H1 (cell line): ENCODE data around the gene ARFRP1. TPM values are rescaled to one million over a fixed set of nuclear protein-coding genes. Genes with fewer than 3 reads are reported as not detected.
"Not testable (repeated sequence)": the region's sequence is repeated elsewhere in the genome, so short reads cannot be mapped to it uniquely, and the experiment has no call there.

Source experiments
- CTCF ChIA-PET: fragments of 300-600 bp; sonication (Branson Sonifier 250); formaldehyde crosslinking; loops from one replicate; lab custom pipeline; 2021; ENCODE audit not compliant: partially characterized antibody; lab: Charles Lee
- POLR2A ChIA-PET: fragments of 300-600 bp; sonication (Branson Sonifier 250); formaldehyde crosslinking; loops from one replicate; lab custom pipeline; 2021; ENCODE audit warnings: inconsistent platforms; ENCODE audit not compliant: partially characterized antibody; lab: Charles Lee
- DNase-seq, 2 experiments: peaks; one replicate each; pipeline versions ENCODE4 v3.0.0 to v3.0.0-alpha.2; 2010 to 2022; ENCODE audit warnings: low spot score in 2 of 2, low read depth in 1 of 2, mixed read lengths in 1 of 2
- FAIRE-seq: peaks from 2 replicates; lab custom pipeline; 2011; peaks lifted over from hg19 to GRCh38; lab: Jason Lieb, UNC
- H2AFZ ChIP-seq: 2 replicates; pipeline ENCODE4 v1.8.1; 2012; ENCODE audit warnings: low read length, inconsistent platforms
- H2AK5ac ChIP-seq: 2 replicates; pipeline ENCODE4 v1.6.1; 2013; ENCODE audit warnings: low read depth, low read length
- H2BK120ac ChIP-seq: replicated peaks from 2 replicates; pipeline ENCODE3; 2013; ENCODE audit warnings: low read depth, low read length, inconsistent platforms
- H2BK12ac ChIP-seq: 2 replicates; pipeline ENCODE4 v1.6.1; 2013; ENCODE audit warnings: low read depth, low read length
- H2BK15ac ChIP-seq: 2 replicates; pipeline ENCODE4 v1.6.1; 2013; ENCODE audit warnings: low read length
- H2BK20ac ChIP-seq: 2 replicates; pipeline ENCODE4 v1.6.1; 2013; ENCODE audit warnings: low read length
- H2BK5ac ChIP-seq: 2 replicates; pipeline ENCODE4 v1.6.1; 2013; ENCODE audit warnings: low read depth, low read length
- H3K14ac ChIP-seq: 2 replicates; pipeline ENCODE4 v1.6.1; 2013; ENCODE audit warnings: inconsistent platforms; ENCODE audit not compliant: insufficient read length
- H3K18ac ChIP-seq: 2 replicates; pipeline ENCODE4 v1.6.1; 2013; ENCODE audit warnings: low read length; ENCODE audit errors: extremely low read depth
- H3K23ac ChIP-seq: 2 replicates; pipeline ENCODE4 v1.6.1; 2013; ENCODE audit warnings: inconsistent platforms; ENCODE audit not compliant: insufficient read length
- H3K23me2 ChIP-seq: 2 replicates; pipeline ENCODE4 v1.6.1; 2013; ENCODE audit warnings: low read depth, low read length
- H3K27ac ChIP-seq: 2 replicates; pipeline ENCODE4 v1.6.1; 2011; ENCODE audit warnings: low read depth, low read length, inconsistent platforms
- H3K27me3 ChIP-seq, 4 experiments: replicated peaks in 1 of 4; 1 replicate in 1 of 4; 2 replicates in 3 of 4; pipeline versions ENCODE4 v1.6.1 to v1.8.1; 2011 to 2013; ENCODE audit warnings: low read length in 3 of 4, mild to moderate bottlenecking in 3 of 4, inconsistent platforms in 2 of 4, mixed read lengths in 2 of 4, moderate library complexity in 1 of 4; ENCODE audit not compliant: control insufficient read depth in 3 of 4, insufficient read depth in 3 of 4; ENCODE audit errors: extremely low read depth in 1 of 4
- H3K36me3 ChIP-seq, 4 experiments: 2 replicates each; pipeline versions ENCODE4 v1.6.1 to v1.8.1; 2011 to 2013; ENCODE audit warnings: mild to moderate bottlenecking in 4 of 4, low read length in 3 of 4, moderate library complexity in 2 of 4, control low read depth in 1 of 4, inconsistent platforms in 1 of 4; ENCODE audit not compliant: insufficient read depth in 4 of 4, control insufficient read depth in 2 of 4
- H3K4ac ChIP-seq: replicated peaks from 2 replicates; pipeline ENCODE3; 2013; ENCODE audit warnings: low read length, low read depth, mixed read lengths, inconsistent platforms; ENCODE audit not compliant: insufficient read length
- H3K4me1 ChIP-seq, 4 experiments: replicated peaks in 1 of 4; 1 replicate in 1 of 4; 2 replicates in 3 of 4; pipeline versions ENCODE4 v1.6.1 to v1.8.1; 2011 to 2013; ENCODE audit warnings: low read length in 3 of 4, inconsistent platforms in 2 of 4, mixed read lengths in 1 of 4; ENCODE audit not compliant: insufficient read depth in 4 of 4, control insufficient read depth in 3 of 4
- H3K4me2 ChIP-seq, 2 experiments: 2 replicates each; pipeline versions ENCODE4 v1.6.1 to v1.8.1; 2011 to 2013; ENCODE audit warnings: low read depth in 2 of 2, low read length in 2 of 2, control low read depth in 1 of 2, inconsistent platforms in 1 of 2, mild to moderate bottlenecking in 1 of 2; ENCODE audit not compliant: insufficient read depth in 1 of 2
- H3K4me3 ChIP-seq, 4 experiments: fragments of 200-600, 300-600 bp in 1 of 4; sonication (generic), shearing (Covaris generic), sonication (Bioruptor Twin) in 1 of 4; 2 replicates each; pipeline versions ENCODE4 v1.5.1 to v1.8.1; 2011 to 2016; ENCODE audit warnings: low read length in 4 of 4, low read depth in 3 of 4, control low read depth in 2 of 4, inconsistent platforms in 2 of 4, mild to moderate bottlenecking in 2 of 4, mixed read lengths in 1 of 4, moderate library complexity in 1 of 4; ENCODE audit not compliant: insufficient read depth in 2 of 4; ENCODE audit errors: extremely low read depth in 1 of 4
- H3K56ac ChIP-seq: replicated peaks from 2 replicates; pipeline ENCODE3; 2013; ENCODE audit warnings: low read depth, mild to moderate bottlenecking, mixed read lengths, low read length, inconsistent platforms; ENCODE audit not compliant: insufficient read length
- H3K79me1 ChIP-seq: 2 replicates; pipeline ENCODE4 v1.6.1; 2013; ENCODE audit warnings: low read depth, low read length, control low read depth
- H3K79me2 ChIP-seq, 2 experiments: 2 replicates each; pipeline versions ENCODE4 v1.6.1 to v1.8.1; 2012 to 2013; ENCODE audit warnings: low read length in 2 of 2, mild to moderate bottlenecking in 2 of 2, inconsistent platforms in 1 of 2; ENCODE audit not compliant: insufficient read depth in 2 of 2, control insufficient read depth in 1 of 2
- H3K9ac ChIP-seq, 4 experiments: replicated peaks in 1 of 4; 1 replicate in 1 of 4; 2 replicates in 3 of 4; pipeline versions ENCODE4 v1.6.1 to v1.8.1; 2011 to 2013; ENCODE audit warnings: low read depth in 3 of 4, low read length in 3 of 4, control low read depth in 2 of 4, mild to moderate bottlenecking in 2 of 4, moderate library complexity in 2 of 4, inconsistent platforms in 1 of 4; ENCODE audit errors: extremely low read depth in 1 of 4
- H3K9me3 ChIP-seq, 2 experiments: 2 replicates each; pipeline versions ENCODE4 v1.6.1 to v1.8.1; 2012 to 2013; ENCODE audit warnings: mild to moderate bottlenecking in 2 of 2, moderate library complexity in 2 of 2, control low read depth in 1 of 2, inconsistent platforms in 1 of 2, low read depth in 1 of 2, low read length in 1 of 2, mixed read lengths in 1 of 2; ENCODE audit not compliant: insufficient read depth in 2 of 2
- H4K20me1 ChIP-seq, 2 experiments: replicated peaks in 1 of 2; 2 replicates each; pipeline versions ENCODE3 to v1.8.1; 2011 to 2013; ENCODE audit warnings: inconsistent platforms in 2 of 2, low read length in 2 of 2, mild to moderate bottlenecking in 1 of 2; ENCODE audit not compliant: insufficient read depth in 2 of 2, control insufficient read depth in 1 of 2
- H4K5ac ChIP-seq: 2 replicates; pipeline ENCODE4 v1.6.1; 2013; ENCODE audit warnings: low read length, low read depth, mixed read lengths, inconsistent platforms; ENCODE audit not compliant: insufficient read length
- H4K8ac ChIP-seq: 2 replicates; pipeline ENCODE4 v1.8.0; 2013; ENCODE audit warnings: mild to moderate bottlenecking, moderate library complexity, low read length, inconsistent platforms; ENCODE audit not compliant: insufficient read depth; ENCODE audit errors: extremely low read depth
- H4K91ac ChIP-seq: replicated peaks from 2 replicates; pipeline ENCODE3; 2013; ENCODE audit warnings: low read length, mixed read lengths, inconsistent platforms; ENCODE audit not compliant: insufficient read length
- EP300 ChIP-seq, 2 experiments: IDR thresholded peaks; 1 replicate in 1 of 2; 2 replicates in 1 of 2; pipeline ENCODE4 v1.6.1; 2011 to 2012; ENCODE audit warnings: low read depth in 2 of 2, low read length in 2 of 2, mild to moderate bottlenecking in 2 of 2, borderline replicate concordance in 1 of 2, inconsistent platforms in 1 of 2, moderate library complexity in 1 of 2
- SP1 ChIP-seq: IDR thresholded peaks from 2 replicates; pipeline ENCODE4 v1.6.1; 2011; ENCODE audit warnings: low read depth, low read length
- TAF7 ChIP-seq: optimal IDR thresholded peaks from 2 replicates; pipeline ENCODE3; 2011; ENCODE audit warnings: low read depth, mild to moderate bottlenecking, inconsistent platforms, low read length, moderate library complexity, borderline replicate concordance
- WGBS, 2 experiments: shearing (Covaris generic) in 1 of 2; methylation state at CpG; one replicate each; pipeline versions ENCODE4 v1.1.6 to v1.1.7; 2013 to 2015; ENCODE audit warnings: low lambda C conversion rate in 2 of 2, mixed read lengths in 2 of 2, inconsistent platforms in 1 of 2, low coverage in 1 of 2, missing lambda C conversion rate in 1 of 2; ENCODE audit not compliant: insufficient replicate concordance in 2 of 2, insufficient coverage in 1 of 2, insufficient read length in 1 of 2; ENCODE audit errors: extremely low coverage in 1 of 2, missing lambda C conversion rate in 1 of 2; 5-methylcytosine and 5-hydroxymethylcytosine counted together
- polyA plus RNA-seq, 7 experiments: library from polyadenylated mRNA; depleted of rRNA in 3 of 7; stranded (reverse) in 5 of 7; unstranded in 2 of 7; fragments of >200 nt in 5 of 7; fragments of 200-250 nt in 2 of 7; gene quantifications; 1 replicate in 5 of 7; 2 replicates in 1 of 7; 4 replicates in 1 of 7; pipeline versions ENCODE4 v1.2.1 to v1.2.3, GENCODE V29; 2011 to 2013; ENCODE audit warnings: missing spikeins in 2 of 7, mixed read lengths in 2 of 7
- total RNA-seq: library from RNA; stranded (reverse); fragmentation: NEBNext Ultra II Directional; extraction: Animal tissue kit (Norgen Biotek cat#: 25700); gene quantifications from 2 replicates; pipeline ENCODE4 v1.2.1, GENCODE V29; 2021
- TF ChIP-seq, protein P1 (sequence below): IDR thresholded peaks from 2 replicates; pipeline ENCODE4 v1.6.1; 2012; ENCODE audit warnings: inconsistent platforms

ARFRP1 gene
- total and polyA plus RNA-seq, 2 of the 8 experiments (the other 6 are each of a cell fraction or from before 2014, with no cell fraction given), result 12.9 to 22.9 TPM

DNA sequence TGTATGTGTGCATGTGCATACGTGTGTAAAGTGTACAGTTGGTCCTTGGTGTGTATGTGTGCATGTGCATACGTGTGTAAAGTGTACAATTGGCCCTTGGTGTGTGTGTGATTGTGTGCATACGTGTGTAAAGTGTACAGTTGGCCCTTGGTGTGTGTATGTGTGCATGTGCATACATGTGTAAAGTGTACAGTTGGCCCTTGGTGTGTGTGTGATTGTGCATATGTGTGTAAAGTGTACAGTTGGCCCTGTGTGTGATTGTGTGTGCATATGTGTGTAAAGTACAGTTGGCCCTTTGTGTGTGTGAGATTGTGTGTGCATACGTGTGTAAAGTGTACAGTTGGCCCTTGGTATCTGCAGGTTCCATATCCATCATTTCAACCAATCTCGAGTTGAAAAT is 23.6 kb upstream of the ARFRP1 start (continued):
- TF ChIP-seq EP300 (IDR thresholded peaks at IDR 0.05; ENCODE audit: borderline replicate concordance in 1 of 2, low read depth in 2 of 2, low read length in 2 of 2) (no peak), SP1 (no peak), TAF7 (no peak)
- TF ChIP-seq, protein P1, sequence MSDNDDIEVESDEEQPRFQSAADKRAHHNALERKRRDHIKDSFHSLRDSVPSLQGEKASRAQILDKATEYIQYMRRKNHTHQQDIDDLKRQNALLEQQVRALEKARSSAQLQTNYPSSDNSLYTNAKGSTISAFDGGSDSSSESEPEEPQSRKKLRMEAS, result no peak

DNA sequence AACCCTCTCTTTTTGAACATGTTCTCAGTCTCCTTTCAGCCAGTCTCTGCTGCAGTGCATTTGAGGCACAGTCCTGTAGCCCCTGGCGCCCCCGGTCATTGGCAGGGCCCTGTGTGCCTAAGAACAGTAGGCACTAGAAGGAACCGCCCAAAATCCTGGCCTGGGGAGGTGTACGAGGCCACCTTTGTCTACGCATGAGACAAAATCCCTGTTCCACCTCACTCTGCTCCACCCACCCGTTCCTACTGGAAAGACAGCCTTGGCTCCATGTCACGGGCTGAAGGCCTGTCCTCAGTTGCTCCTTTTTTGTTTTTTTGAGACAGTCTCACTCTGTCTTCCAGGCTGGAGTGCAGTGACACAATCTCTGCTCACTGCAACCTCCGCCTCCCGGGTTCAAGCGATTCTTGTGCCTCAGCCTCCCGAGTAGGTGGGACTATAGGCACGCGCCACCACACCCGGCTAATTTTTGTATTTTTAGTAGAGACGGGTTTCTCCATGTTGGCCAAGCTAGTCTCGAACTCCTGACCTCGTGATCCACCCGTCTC is 22.5 kb upstream of the ARFRP1 start:
- CTCF ChIA-PET, result interaction anchor here (2.4 kb wide), 1 partner anchor 22 kb away, joined by 6 read pairs; the partner anchor contains the start of genes ARFRP1 and ZGPAT
- H3K9ac ChIP-seq, H3K18ac ChIP-seq, H3K14ac ChIP-seq, H3K4me3 ChIP-seq, H3K4me2 ChIP-seq, H3K27me3 ChIP-seq, FAIRE-seq, H3K4ac ChIP-seq, H3K79me2 ChIP-seq, H3K23me2 ChIP-seq, H2BK15ac ChIP-seq, H3K23ac ChIP-seq, H4K91ac ChIP-seq, H2BK20ac ChIP-seq, H2BK120ac ChIP-seq, H4K5ac ChIP-seq, H2AK5ac ChIP-seq, H3K9me3 ChIP-seq, H2BK5ac ChIP-seq, H2BK12ac ChIP-seq, DNase-seq, H2AFZ ChIP-seq, H3K27ac ChIP-seq, H3K4me1 ChIP-seq, H4K8ac ChIP-seq, H3K56ac ChIP-seq: not testable (repeated sequence)
- 94% methylated on average over 18 of the region's 18 CpGs; no CpG with 5 or more reads in 1 of the 2 experiments for whole genome bisulfite sequencing, 2 experiments
- POLR2A ChIA-PET, result interaction anchor here (1.0 to 2.7 kb wide), 3 partner anchors 23 to 101 kb away, joined by 3 to 6 read pairs (median 3); partner anchors contain the start of genes ARFRP1, STMN3 and ZGPAT
- Histone ChIP-seq H3K36me3 (peaks cover 0 to 14% (median 3%) of the 10 kb centered on the region in 4 experiments; a peak in 5 of 8 replicates), H4K20me1 (peaks cover 5 to 34% of the 10 kb centered on the region in 2 experiments), H3K79me1 (peaks cover 18% of the 10 kb centered on the region)
